Fibroblast of villous mesenchyme (primary cell): Measurements from ENCODE around the gene CATSPERE. TPM values are rescaled to one million over a fixed set of nuclear protein-coding genes. Genes with fewer than 3 reads are reported as not detected.

Experiments
- DNase-seq: peaks from one replicate; pipeline ENCODE4 v3.0.0-alpha.2; 2010; ENCODE audit warnings: low read depth
- H3K4me3 ChIP-seq: 2 replicates; pipeline ENCODE4 v1.5.1; 2011; ENCODE audit warnings: low read depth, mild to moderate bottlenecking, low read length
- total RNA-seq: library from RNA; depleted of rRNA; stranded (reverse); fragments of >200 nt; gene quantifications from 2 replicates; pipeline ENCODE4 v1.2.3, GENCODE V29; 2012
- TF ChIP-seq, protein P1 (sequence below): IDR thresholded peaks from 2 replicates; pipeline ENCODE4 v1.5.1; 2012; ENCODE audit warnings: low read depth, mild to moderate bottlenecking, low read length; ENCODE audit not compliant: insufficient read depth

The CATSPERE gene, protein sequence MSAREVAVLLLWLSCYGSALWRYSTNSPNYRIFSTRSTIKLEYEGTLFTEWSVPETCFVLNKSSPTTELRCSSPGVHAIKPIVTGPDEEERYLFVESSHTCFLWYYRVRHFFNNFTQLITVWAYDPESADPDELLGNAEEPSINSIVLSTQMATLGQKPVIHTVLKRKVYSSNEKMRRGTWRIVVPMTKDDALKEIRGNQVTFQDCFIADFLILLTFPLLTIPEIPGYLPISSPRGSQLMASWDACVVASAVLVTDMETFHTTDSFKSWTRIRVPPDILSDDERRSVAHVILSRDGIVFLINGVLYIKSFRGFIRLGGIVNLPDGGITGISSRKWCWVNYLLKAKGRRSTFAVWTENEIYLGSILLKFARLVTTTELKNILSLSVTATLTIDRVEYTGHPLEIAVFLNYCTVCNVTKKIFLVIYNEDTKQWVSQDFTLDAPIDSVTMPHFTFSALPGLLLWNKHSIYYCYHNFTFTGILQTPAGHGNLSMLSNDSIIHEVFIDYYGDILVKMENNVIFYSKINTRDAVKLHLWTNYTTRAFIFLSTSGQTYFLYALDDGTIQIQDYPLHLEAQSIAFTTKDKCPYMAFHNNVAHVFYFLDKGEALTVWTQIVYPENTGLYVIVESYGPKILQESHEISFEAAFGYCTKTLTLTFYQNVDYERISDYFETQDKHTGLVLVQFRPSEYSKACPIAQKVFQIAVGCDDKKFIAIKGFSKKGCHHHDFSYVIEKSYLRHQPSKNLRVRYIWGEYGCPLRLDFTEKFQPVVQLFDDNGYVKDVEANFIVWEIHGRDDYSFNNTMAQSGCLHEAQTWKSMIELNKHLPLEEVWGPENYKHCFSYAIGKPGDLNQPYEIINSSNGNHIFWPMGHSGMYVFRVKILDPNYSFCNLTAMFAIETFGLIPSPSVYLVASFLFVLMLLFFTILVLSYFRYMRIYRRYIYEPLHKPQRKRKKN
- total RNA-seq = 0.64 and 1.7 TPM in 2 replicates

DNA sequence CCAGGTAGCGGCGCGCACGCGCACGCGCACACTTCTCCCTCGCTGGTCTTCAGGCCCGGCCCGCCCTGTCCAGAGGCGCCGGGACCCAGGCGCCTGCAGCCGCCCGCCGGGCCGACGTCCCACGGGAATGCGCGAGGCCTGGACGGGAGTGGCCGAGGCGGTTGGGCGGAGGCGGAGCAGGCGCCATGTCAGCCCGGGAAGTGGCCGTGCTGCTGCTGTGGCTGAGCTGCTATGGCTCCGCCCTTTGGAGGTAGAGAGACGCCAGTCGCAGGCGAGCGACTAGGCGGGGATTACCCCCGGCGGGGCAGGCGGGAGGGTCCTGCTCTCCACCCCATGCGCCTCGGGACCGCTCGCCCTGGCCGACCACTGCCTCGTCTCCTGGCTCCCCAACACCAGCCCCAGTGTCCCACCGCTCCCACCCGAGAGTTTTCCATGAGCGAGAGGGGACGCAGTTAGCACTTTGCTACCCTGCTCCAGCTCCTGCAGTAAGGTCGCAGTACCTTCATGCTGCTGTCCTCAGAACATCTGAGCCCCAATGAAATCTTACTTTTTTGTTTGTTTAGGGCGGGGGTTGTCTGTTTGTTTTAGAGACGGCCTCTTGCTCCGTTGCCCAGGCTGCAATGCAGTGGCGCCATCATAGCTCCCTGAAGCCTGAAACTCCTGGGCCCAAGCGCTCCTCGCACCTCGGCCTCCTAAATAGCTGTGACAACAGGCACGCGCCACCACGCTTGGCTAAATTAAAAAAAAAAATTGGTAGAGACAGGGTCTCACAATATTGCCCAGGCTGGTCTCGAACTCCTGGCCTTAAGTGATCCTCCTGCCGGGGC lies at the start of gene CATSPERE:
TSS of gene CATSPERE (plus strand) at position 29 of the 827 bp plus-strand sequence. CDS start at position 186, 157 bp downstream.
- H3K4me3 ChIP-seq = peak within 1 kb of the TSS; percentile 66
- TF ChIP-seq, protein P1, sequence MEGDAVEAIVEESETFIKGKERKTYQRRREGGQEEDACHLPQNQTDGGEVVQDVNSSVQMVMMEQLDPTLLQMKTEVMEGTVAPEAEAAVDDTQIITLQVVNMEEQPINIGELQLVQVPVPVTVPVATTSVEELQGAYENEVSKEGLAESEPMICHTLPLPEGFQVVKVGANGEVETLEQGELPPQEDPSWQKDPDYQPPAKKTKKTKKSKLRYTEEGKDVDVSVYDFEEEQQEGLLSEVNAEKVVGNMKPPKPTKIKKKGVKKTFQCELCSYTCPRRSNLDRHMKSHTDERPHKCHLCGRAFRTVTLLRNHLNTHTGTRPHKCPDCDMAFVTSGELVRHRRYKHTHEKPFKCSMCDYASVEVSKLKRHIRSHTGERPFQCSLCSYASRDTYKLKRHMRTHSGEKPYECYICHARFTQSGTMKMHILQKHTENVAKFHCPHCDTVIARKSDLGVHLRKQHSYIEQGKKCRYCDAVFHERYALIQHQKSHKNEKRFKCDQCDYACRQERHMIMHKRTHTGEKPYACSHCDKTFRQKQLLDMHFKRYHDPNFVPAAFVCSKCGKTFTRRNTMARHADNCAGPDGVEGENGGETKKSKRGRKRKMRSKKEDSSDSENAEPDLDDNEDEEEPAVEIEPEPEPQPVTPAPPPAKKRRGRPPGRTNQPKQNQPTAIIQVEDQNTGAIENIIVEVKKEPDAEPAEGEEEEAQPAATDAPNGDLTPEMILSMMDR = no peak
- peak; percentile 87 for DNase-seq

DNA sequence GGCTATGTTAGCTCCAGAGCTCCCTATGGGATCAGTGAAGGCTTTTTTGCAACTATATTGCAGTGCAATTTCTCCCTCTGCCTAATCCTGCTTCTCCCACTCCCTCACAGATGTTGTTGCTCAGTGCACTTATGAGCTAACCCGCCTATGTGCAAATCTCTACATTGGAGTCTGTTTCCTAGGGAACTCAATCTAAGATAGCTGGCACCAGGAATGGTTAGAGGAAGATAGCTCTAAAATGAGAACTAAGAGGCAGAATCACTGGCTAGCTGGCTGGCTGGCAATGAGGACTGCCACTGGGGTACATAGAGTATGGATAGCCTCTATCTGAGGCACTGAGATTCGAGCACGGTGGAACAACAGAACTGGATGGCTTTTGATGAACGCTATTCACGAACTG lies 48.9 kb upstream of the CATSPERE start:
- no peak for DNase-seq
- no peak overlapping the region for H3K4me3 ChIP-seq
- TF ChIP-seq, protein P1 = no peak

DNA sequence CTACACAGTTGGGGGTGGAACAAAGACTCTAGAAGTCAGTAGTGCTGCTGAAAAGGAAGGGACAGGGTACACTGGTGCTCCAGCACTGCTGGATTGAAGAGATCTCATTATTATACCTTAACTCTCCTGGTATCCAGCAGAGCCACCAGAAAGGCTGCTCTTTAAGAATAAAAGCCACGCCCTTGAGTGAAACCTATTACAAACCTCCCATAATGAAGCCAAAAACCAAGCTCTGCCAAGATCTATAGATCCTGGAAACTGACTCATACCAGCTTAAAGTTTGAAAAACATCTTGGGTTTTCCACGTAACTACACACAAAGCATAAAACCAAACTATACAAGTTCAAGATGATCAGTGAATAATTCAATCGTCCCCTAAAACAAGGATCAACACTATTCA lies 47.3 kb upstream of the CATSPERE start:
- TF ChIP-seq, protein P1 = no peak
- no peak overlapping the region for H3K4me3 ChIP-seq
- DNase-seq = no peak

DNA sequence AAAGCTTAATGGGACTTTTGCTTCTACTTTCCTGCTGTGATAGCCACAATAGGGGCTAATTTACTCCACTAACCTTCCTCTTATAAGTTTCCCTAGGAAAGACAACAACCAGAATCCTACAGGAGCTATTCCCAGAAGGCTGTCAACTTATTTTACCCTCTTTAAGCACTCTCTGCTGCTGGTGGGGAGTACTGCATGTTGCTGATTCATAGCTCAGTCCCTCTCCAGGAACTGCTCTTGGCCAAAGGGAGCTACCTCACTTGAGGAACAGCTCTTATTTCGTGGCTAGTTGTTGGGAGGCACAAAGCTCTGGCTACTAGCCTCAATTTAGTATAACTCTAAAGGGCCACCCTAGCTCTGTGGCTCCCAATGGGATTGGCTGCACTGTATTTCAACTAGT lies 46.5 kb upstream of the CATSPERE start:
- no peak overlapping the region for H3K4me3 ChIP-seq
- DNase-seq = peak; percentile 58
- TF ChIP-seq, protein P1 = peak; percentile 44

DNA sequence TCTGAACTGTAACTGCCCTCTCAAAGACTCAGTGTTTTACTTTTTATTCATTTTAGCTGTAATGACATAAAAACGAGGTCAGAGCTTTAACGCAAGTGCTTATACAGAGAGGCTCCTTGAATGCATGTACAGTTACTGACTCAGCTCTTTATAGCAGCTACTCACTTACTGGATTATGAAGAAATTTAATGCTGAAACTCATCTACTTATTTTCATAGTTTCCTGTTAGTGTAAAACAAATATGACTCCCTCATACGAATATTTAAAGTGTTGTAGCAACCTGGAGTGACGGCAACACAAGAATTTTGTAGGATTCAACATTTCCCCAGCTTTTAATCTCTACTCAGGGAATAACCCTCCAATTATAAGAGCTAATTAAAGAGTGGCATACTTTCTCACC lies 42.0 kb upstream of the CATSPERE start:
- no peak overlapping the region for H3K4me3 ChIP-seq
- no peak for DNase-seq
- TF ChIP-seq, protein P1 = no peak

DNA sequence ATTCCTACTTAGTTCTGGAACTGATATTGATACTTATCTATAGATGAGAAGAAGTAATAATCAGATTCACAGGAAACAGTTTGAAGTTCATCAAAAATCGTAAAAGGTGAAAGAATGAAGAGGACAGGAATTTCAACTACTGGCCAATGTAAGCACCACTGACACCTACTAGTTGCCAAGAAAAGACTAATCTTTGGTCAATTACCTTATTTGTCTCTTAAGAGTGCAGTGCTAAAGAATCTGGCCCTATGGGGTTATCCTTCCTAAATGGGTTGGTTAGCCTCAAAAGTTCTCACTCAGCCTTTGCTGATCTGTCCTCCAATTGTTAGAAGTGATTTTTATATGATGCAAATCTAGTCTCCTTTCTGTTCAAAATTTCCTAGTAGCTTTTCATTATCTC lies 38.9 kb upstream of the CATSPERE start:
- TF ChIP-seq, protein P1 = no peak
- H3K4me3 ChIP-seq = no peak overlapping the region
- DNase-seq = no peak
